ENCODE results near the gene NKIRAS2.

Gene NKIRAS2

GRCh38 chr17:42019509-42020404 lies at the start of gene NKIRAS2:
Gene NKIRAS2 (plus strand): TSS chr17:42020090. CDS start chr17:42021578, 1,488 bp downstream.
- H3K9ac ChIP-seq = peak within 1 kb of the TSS; percentile 91 to 96 (median 93)
- peaks cover 0 to 5% (median 4%) of the 10 kb centered on the region in 11 experiments; a peak in 8 of 22 replicates for H4K20me1 ChIP-seq
- H3K4me1 ChIP-seq = peaks cover 46 to 74% (median 60%) of the 10 kb centered on the region in 10 experiments
- peak within 1 kb of the TSS; percentile 85 to 92 (median 88) for H3K27ac ChIP-seq
- peak within 1 kb of the TSS; percentile 75 to 98 (median 91) for H3K4me2 ChIP-seq
- no peaks in the 10 kb centered on the region for H3K9me3 ChIP-seq (replicated peaks in 1 of 11)
- H3K4me3 ChIP-seq = peak within 1 kb of the TSS; percentile 78 to 98 (median 90)
- peaks cover 31 to 45% (median 38%) of the 10 kb centered on the region in 11 experiments for H3K36me3 ChIP-seq
- H3K27me3 ChIP-seq = no peaks in the 10 kb centered on the region
- no peak for TF ChIP-seq Cebpa-rat (IDR thresholded peaks at IDR 0.05)

- Histone ChIP-seq H3K4me1 (peaks cover 58 to 86% (median 79%) of the 10 kb centered on the region in 10 experiments), H4K20me1 (peaks cover 73 to 91% (median 86%) of the 10 kb centered on the region in 11 experiments), H3K4me3 (no peak overlapping the region), H3K4me2 (peak overlapping the region; percentile 26 to 98 (median 55); a peak in 21 of 22 replicates), H3K9me3 (replicated peaks in 1 of 11) (no peaks in the 10 kb centered on the region), H3K27ac (no peak overlapping the region), H3K27me3 (no peaks in the 10 kb centered on the region), H3K9ac (peak overlapping the region in 3 of 11 experiments; percentile 2 to 24 (median 15); a peak in 2 of 22 replicates), H3K36me3 (peaks cover 76 to 84% (median 81%) of the 10 kb centered on the region in 11 experiments)
- TF ChIP-seq Cebpa-rat (IDR thresholded peaks at IDR 0.05) = no peak
Measured at GRCh38 chr17:41970901-41971331, 49.0 kb upstream of the NKIRAS2 start.

- TF ChIP-seq Cebpa-rat (IDR thresholded peaks at IDR 0.05) = no peak
- peak overlapping the region in 2 of 11 experiments; percentile 26 to 47; a peak in 2 of 22 replicates for H3K27ac ChIP-seq
- H3K4me3 ChIP-seq = no peak overlapping the region
- H4K20me1 ChIP-seq = peaks cover 79 to 100% (median 94%) of the 10 kb centered on the region in 11 experiments
- H3K9me3 ChIP-seq (replicated peaks in 1 of 11) = no peaks in the 10 kb centered on the region
- H3K36me3 ChIP-seq = peaks cover 85 to 94% (median 90%) of the 10 kb centered on the region in 11 experiments
- H3K4me1 ChIP-seq = peaks cover 65 to 92% (median 84%) of the 10 kb centered on the region in 10 experiments
- peak overlapping the region; percentile 60 to 85 (median 74); a peak in 21 of 22 replicates for H3K4me2 ChIP-seq
- H3K9ac ChIP-seq = peak overlapping the region in 6 of 11 experiments; percentile 46 to 62 (median 52); a peak in 7 of 22 replicates
- no peaks in the 10 kb centered on the region for H3K27me3 ChIP-seq
Measured at GRCh38 chr17:41971721-41972523, 48.0 kb upstream of the NKIRAS2 start.

- H3K9me3 ChIP-seq (replicated peaks in 1 of 11) = no peaks in the 10 kb centered on the region
- peak overlapping the region in 3 of 10 experiments; percentile 0 to 9 (median 6); a peak in 2 of 20 replicates for H3K4me3 ChIP-seq
- H3K27ac ChIP-seq = peak overlapping the region in 9 of 11 experiments; percentile 24 to 62 (median 40); a peak in 16 of 22 replicates
- TF ChIP-seq Cebpa-rat (IDR thresholded peaks at IDR 0.05) = no peak
- peak overlapping the region; percentile 35 to 62 (median 49); a peak in 21 of 22 replicates for H3K9ac ChIP-seq
- peaks cover 93 to 100% (median 98%) of the 10 kb centered on the region in 11 experiments for H3K36me3 ChIP-seq
- H3K4me2 ChIP-seq = peak overlapping the region; percentile 60 to 85 (median 74)
- peaks cover 79 to 100% (median 98%) of the 10 kb centered on the region in 11 experiments for H4K20me1 ChIP-seq
- H3K27me3 ChIP-seq = no peaks in the 10 kb centered on the region
- H3K4me1 ChIP-seq = peaks cover 61 to 96% (median 87%) of the 10 kb centered on the region in 10 experiments
Measured at GRCh38 chr17:41972571-41973407, 47.1 kb upstream of the NKIRAS2 start.

GRCh38 chr17:41973408-41973811 lies 46.5 kb upstream of the NKIRAS2 start:
- H3K27me3 ChIP-seq = no peaks in the 10 kb centered on the region
- H3K4me2 ChIP-seq = peak overlapping the region; percentile 56 to 85 (median 74)
- peak overlapping the region; percentile 35 to 62 (median 49); a peak in 19 of 22 replicates for H3K9ac ChIP-seq
- H3K4me3 ChIP-seq = peak overlapping the region in 2 of 10 experiments; percentile 0 to 9; a peak in 1 of 20 replicates
- H4K20me1 ChIP-seq = peaks cover 73 to 100% (median 97%) of the 10 kb centered on the region in 11 experiments
- no peak for TF ChIP-seq Cebpa-rat (IDR thresholded peaks at IDR 0.05)
- H3K9me3 ChIP-seq (replicated peaks in 1 of 11) = no peaks in the 10 kb centered on the region
- H3K36me3 ChIP-seq = peaks cover 93 to 100% (median 99%) of the 10 kb centered on the region in 11 experiments
- H3K4me1 ChIP-seq = peaks cover 55 to 96% (median 84%) of the 10 kb centered on the region in 10 experiments
- peak overlapping the region in 9 of 11 experiments; percentile 24 to 62 (median 40); a peak in 15 of 22 replicates for H3K27ac ChIP-seq

GRCh38 chr17:41974031-41974430 lies 45.9 kb upstream of the NKIRAS2 start:
- H3K9ac ChIP-seq = peak overlapping the region in 4 of 11 experiments; percentile 29 to 44 (median 37); a peak in 2 of 22 replicates
- H3K4me1 ChIP-seq = peaks cover 55 to 90% (median 78%) of the 10 kb centered on the region in 10 experiments
- peak overlapping the region in 4 of 11 experiments; percentile 6 to 85 (median 60); a peak in 4 of 22 replicates for H3K4me2 ChIP-seq
- H3K27me3 ChIP-seq = no peaks in the 10 kb centered on the region
- peak overlapping the region in 2 of 11 experiments; percentile 13 to 38; a peak in 3 of 22 replicates for H3K27ac ChIP-seq
- no peaks in the 10 kb centered on the region for H3K9me3 ChIP-seq (replicated peaks in 1 of 11)
- TF ChIP-seq Cebpa-rat (IDR thresholded peaks at IDR 0.05) = no peak
- peaks cover 68 to 97% (median 91%) of the 10 kb centered on the region in 11 experiments for H4K20me1 ChIP-seq
- no peak overlapping the region for H3K4me3 ChIP-seq
- peaks cover 93 to 100% (median 99%) of the 10 kb centered on the region in 11 experiments for H3K36me3 ChIP-seq

GRCh38 chr17:41974658-41975057 lies 45.2 kb upstream of the NKIRAS2 start:
- no peaks in the 10 kb centered on the region for H3K9me3 ChIP-seq (replicated peaks in 1 of 11)
- no peak for TF ChIP-seq Cebpa-rat (IDR thresholded peaks at IDR 0.05)
- H3K27me3 ChIP-seq = no peaks in the 10 kb centered on the region
- peaks cover 62 to 91% (median 85%) of the 10 kb centered on the region in 11 experiments for H4K20me1 ChIP-seq
- no peak overlapping the region for H3K4me3 ChIP-seq
- peaks cover 55 to 84% (median 71%) of the 10 kb centered on the region in 10 experiments for H3K4me1 ChIP-seq
- H3K4me2 ChIP-seq = no peak overlapping the region
- H3K27ac ChIP-seq = peak overlapping the region in 2 of 11 experiments; percentile 11 to 38; a peak in 5 of 22 replicates
- H3K9ac ChIP-seq = peak overlapping the region in 4 of 11 experiments; percentile 18 to 31 (median 29); a peak in 2 of 22 replicates
- H3K36me3 ChIP-seq = peaks cover 90 to 100% (median 98%) of the 10 kb centered on the region in 11 experiments
